Lung (tissue), 12 donors: ENCODE data around the gene TRMT10C. TPM values are rescaled to one million over a fixed set of nuclear protein-coding genes. Genes with fewer than 3 reads are reported as not detected.

ENCODE experiments used
- ATAC-seq: fragments of 200-7000 bp; cut with Tn5 transposase; one replicate; pipeline ENCODE4 v1.9.1; 2020; ENCODE audit warnings: moderate number of reproducible peaks; ENCODE audit not compliant: insufficient read depth, low FRiP score
- DNase-seq, 3 donors: peaks; one replicate each; pipeline ENCODE4 v3.0.0-alpha.2; 2013 to 2017
- H3K27ac ChIP-seq, 2 donors: one replicate each; pipeline ENCODE4 v1.5.1; 2013; ENCODE audit warnings: mild to moderate bottlenecking in 2 of 2, moderate library complexity in 2 of 2, control low read depth in 1 of 2, inconsistent platforms in 1 of 2, low read depth in 1 of 2, low read length in 1 of 2
- H3K27me3 ChIP-seq, 3 donors: one replicate each; pipeline ENCODE4 v1.5.1; 2013; ENCODE audit warnings: low read length in 2 of 3; ENCODE audit not compliant: control insufficient read depth in 3 of 3, insufficient read depth in 3 of 3
- H3K36me3 ChIP-seq, 4 donors: one replicate each; pipeline ENCODE4 v1.5.1; 2013; ENCODE audit warnings: low read length in 4 of 4, mild to moderate bottlenecking in 1 of 4, moderate library complexity in 1 of 4; ENCODE audit not compliant: control insufficient read depth in 4 of 4, insufficient read depth in 4 of 4
- H3K4me1 ChIP-seq, 5 donors: one replicate each; pipeline ENCODE4 v1.5.1; 2013; ENCODE audit warnings: low read length in 5 of 5, mild to moderate bottlenecking in 2 of 5, moderate library complexity in 1 of 5; ENCODE audit not compliant: control insufficient read depth in 5 of 5, insufficient read depth in 5 of 5
- H3K4me3 ChIP-seq: one replicate; pipeline ENCODE4 v1.5.1; 2013; ENCODE audit warnings: mild to moderate bottlenecking, control low read depth, moderate library complexity
- H3K9ac ChIP-seq, 2 donors: one replicate each; pipeline ENCODE4 v1.5.1; 2013; ENCODE audit warnings: low read length in 2 of 2, control low read depth in 1 of 2; ENCODE audit not compliant: insufficient read depth in 1 of 2
- H3K9me3 ChIP-seq, 4 donors: one replicate each; pipeline ENCODE4 v1.5.1; 2013; ENCODE audit warnings: low read length in 3 of 4, mild to moderate bottlenecking in 1 of 4, moderate library complexity in 1 of 4; ENCODE audit not compliant: control insufficient read depth in 4 of 4, insufficient read depth in 3 of 4
- CTCF ChIP-seq: IDR thresholded peaks from 2 replicates; pipeline ENCODE4 v1.5.1; 2012; ENCODE audit warnings: mild to moderate bottlenecking; ENCODE audit errors: control extremely low read depth, extremely low read depth
- WGBS, 2 donors: extraction: QIAGEN DNeasy Blood & Tissue Kit; methylation state at CpG; one replicate each; pipeline ENCODE4 v1.1.7; 2013; 5-methylcytosine and 5-hydroxymethylcytosine counted together
- polyA plus RNA-seq, 2 donors: library from polyadenylated mRNA; stranded (reverse); fragments of 200-250 nt; gene quantifications; one replicate each; pipeline ENCODE4 v1.2.1, GENCODE V29; 2013
- total RNA-seq, 2 donors: library from RNA; depleted of rRNA in 1 of 2; stranded (reverse); fragments of >200 nt in 1 of 2; gene quantifications; one replicate each; pipeline ENCODE4 v1.2.1, GENCODE V29; 2014 to 2021
- donor health status: control.
- donor health status: control.
- donor health status: Bipolar disorder and iron deficiency.
- donor health status: healthy.
- donor health status: DM: yes; HTN: yes; CAD: no.

The TRMT10C gene
- total and polyA plus RNA-seq, 4 donors: 13.9 to 17.0 (median 15.6) TPM

GRCh38 chr3:101556064-101556463, 5.6 kb upstream of the TRMT10C start:
- no peak overlapping the region for H3K4me3 ChIP-seq
- ATAC-seq (no peak), DNase-seq (no peak)
- peaks cover 0 to 4% (median 3%) of the 10 kb centered on the region in 3 donors for H3K27me3 ChIP-seq
- H3K9ac ChIP-seq: no peak overlapping the region
- H3K27ac ChIP-seq: no peak overlapping the region
- H3K4me1 ChIP-seq: no peaks in the 10 kb centered on the region
- 59 to 64% methylated on average over 3 of the region's 3 CpGs for WGBS, 2 donors
- H3K36me3 ChIP-seq: no peaks in the 10 kb centered on the region
- no peaks in the 10 kb centered on the region for H3K9me3 ChIP-seq
- no peak for TF ChIP-seq CTCF

- no peak for TF ChIP-seq CTCF
- Histone ChIP-seq H3K9me3 (no peaks in the 10 kb centered on the region), H3K27me3 (no peaks in the 10 kb centered on the region), H3K27ac (no peak overlapping the region), H3K4me1 (peaks cover 0 to 10% (median 4%) of the 10 kb centered on the region in 5 donors), H3K4me3 (no peak overlapping the region), H3K36me3 (peaks cover 3 to 23% (median 11%) of the 10 kb centered on the region in 4 donors), H3K9ac (no peak overlapping the region)
- ATAC-seq (no peak), DNase-seq (no peak)
- 91 to 94% methylated on average over 6 of the region's 6 CpGs for WGBS, 2 donors
Observed at GRCh38 chr3:101567528-101568317, 6.1 kb downstream of the TRMT10C start.

GRCh38 chr3:101571028-101571895, 9.6 kb downstream of the TRMT10C start:
- no peak for TF ChIP-seq CTCF
- no peak overlapping the region for H3K4me3 ChIP-seq

More at GRCh38 chr3:101571028-101571895, 9.6 kb downstream of the TRMT10C start:
- Histone ChIP-seq H3K4me1 (peaks cover 2 to 15% (median 6%) of the 10 kb centered on the region in 5 donors), H3K9ac (no peak overlapping the region), H3K27ac (no peak overlapping the region), H3K27me3 (no peaks in the 10 kb centered on the region), H3K36me3 (peaks cover 2 to 9% (median 5%) of the 10 kb centered on the region in 4 donors), H3K9me3 (no peaks in the 10 kb centered on the region)
- DNase-seq (no peak), ATAC-seq (no peak)
- 68 to 76% methylated on average over 9 of the region's 9 CpGs for WGBS, 2 donors
